ENCODE results near the gene UBE2QL1.

DNA sequence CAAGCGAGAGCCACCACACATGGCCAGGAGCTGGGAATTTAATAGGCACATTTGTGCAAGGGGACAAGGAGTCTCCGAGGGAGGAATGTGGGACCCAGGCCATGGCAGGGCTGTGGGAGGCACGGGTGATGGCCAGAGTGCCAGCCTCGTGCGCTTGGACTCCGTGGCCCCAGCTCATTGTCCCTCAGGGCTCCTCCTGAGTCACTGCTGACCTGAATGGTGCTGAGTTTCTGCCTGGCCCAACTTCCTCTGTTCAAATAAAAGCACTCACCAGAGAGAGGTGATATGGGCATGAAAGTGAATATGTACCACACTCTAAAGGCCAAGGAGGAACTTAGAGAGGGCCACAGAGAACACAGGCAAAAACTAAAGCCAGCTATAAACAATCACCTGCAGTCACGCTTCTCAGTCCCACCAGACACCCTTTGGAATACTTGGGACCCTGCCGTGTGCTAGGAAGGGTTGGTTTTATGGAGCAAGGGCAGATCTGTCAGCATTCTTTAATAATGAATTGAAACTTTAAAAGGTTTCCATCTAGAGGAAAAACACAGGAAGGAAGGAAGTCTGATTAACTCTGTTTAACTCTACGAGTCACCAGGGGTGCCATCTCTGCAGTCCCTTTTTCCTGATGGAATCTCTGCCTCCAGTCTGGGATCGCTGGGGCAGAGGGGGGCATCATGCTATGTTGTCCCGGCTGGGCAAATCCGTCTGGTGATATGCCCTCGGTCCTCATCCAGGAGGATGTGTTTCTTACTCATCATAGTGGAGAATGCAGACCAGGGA lies 25.1 kb upstream of the UBE2QL1 start:
- TF ChIP-seq, protein P1, sequence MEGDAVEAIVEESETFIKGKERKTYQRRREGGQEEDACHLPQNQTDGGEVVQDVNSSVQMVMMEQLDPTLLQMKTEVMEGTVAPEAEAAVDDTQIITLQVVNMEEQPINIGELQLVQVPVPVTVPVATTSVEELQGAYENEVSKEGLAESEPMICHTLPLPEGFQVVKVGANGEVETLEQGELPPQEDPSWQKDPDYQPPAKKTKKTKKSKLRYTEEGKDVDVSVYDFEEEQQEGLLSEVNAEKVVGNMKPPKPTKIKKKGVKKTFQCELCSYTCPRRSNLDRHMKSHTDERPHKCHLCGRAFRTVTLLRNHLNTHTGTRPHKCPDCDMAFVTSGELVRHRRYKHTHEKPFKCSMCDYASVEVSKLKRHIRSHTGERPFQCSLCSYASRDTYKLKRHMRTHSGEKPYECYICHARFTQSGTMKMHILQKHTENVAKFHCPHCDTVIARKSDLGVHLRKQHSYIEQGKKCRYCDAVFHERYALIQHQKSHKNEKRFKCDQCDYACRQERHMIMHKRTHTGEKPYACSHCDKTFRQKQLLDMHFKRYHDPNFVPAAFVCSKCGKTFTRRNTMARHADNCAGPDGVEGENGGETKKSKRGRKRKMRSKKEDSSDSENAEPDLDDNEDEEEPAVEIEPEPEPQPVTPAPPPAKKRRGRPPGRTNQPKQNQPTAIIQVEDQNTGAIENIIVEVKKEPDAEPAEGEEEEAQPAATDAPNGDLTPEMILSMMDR (IDR thresholded peaks at IDR 0.05) = no peak
- TF ChIP-seq POLR2A (IDR thresholded peaks at IDR 0.05) (no peak), POLR2AphosphoS5 (IDR thresholded peaks at IDR 0.05) (no peak), EP300 (IDR thresholded peaks at IDR 0.05) (no peak)
